ENCODE results near the gene TMEM19. TPM values are rescaled to one million over a fixed set of nuclear protein-coding genes. Genes with fewer than 3 reads are reported as not detected.

TMEM19 gene
- 30.9 to 37.9 TPM (median 33.3 TPM) in 5 replicates for total RNA-seq (2022; extraction: Qiagen RNA extraction)

GRCh38 chr12:71685914-71686657 lies at the start of gene TMEM19:
TSS of gene TMEM19 (plus strand) at chr12:71686082. CDS start at chr12:71686681, 599 bp downstream.

GRCh38 chr12:71663561-71664410 lies 22.1 kb upstream of the TMEM19 start, which contains the start of the genes THAP2 and ZFC3H1:
TSS of gene THAP2 (plus strand) at chr12:71664301. CDS start at chr12:71664510, 209 bp downstream.
TSS of gene ZFC3H1 (minus strand) at chr12:71663848. CDS start at chr12:71663610, 238 bp downstream.

Other genes starting within 250 kb of the TMEM19 start
- 0.05 TPM in 1 of 5 replicates, not detected in the others for gene LGR5, start 246.3 kb upstream of the TMEM19 start, total RNA-seq (2022; extraction: Qiagen RNA extraction)
- gene ZFC3H1, start 22.2 kb upstream of the TMEM19 start, total RNA-seq (2022; extraction: Qiagen RNA extraction): 11.9 to 17.4 TPM (median 15.3 TPM) in 5 replicates
- 2.9 to 5.4 TPM (median 5.1 TPM) in 5 replicates for gene THAP2, start 21.8 kb upstream of the TMEM19 start, total RNA-seq (2022; extraction: Qiagen RNA extraction)
- gene RAB21, start 68.8 kb downstream of the TMEM19 start, total RNA-seq (2022; extraction: Qiagen RNA extraction): 36.5 to 59.9 TPM (median 41.0 TPM) in 5 replicates
- gene TBC1D15, start 153.7 kb downstream of the TMEM19 start, total RNA-seq (2022; extraction: Qiagen RNA extraction): 20.6 to 28.7 TPM (median 23.5 TPM) in 5 replicates